SH-SY5Y (cell line): ENCODE results near the gene GABRR3.

ENCODE experiments used
- GATA2 ChIP-seq: IDR thresholded peaks from 2 replicates; pipeline ENCODE4 v1.6.1; 2011; ENCODE audit warnings: mild to moderate bottlenecking, low read depth, low read length
- GATA3 ChIP-seq: IDR thresholded peaks from 2 replicates; pipeline ENCODE4 v1.6.1; 2011; ENCODE audit warnings: low read depth, mild to moderate bottlenecking, low read length, moderate library complexity

DNA sequence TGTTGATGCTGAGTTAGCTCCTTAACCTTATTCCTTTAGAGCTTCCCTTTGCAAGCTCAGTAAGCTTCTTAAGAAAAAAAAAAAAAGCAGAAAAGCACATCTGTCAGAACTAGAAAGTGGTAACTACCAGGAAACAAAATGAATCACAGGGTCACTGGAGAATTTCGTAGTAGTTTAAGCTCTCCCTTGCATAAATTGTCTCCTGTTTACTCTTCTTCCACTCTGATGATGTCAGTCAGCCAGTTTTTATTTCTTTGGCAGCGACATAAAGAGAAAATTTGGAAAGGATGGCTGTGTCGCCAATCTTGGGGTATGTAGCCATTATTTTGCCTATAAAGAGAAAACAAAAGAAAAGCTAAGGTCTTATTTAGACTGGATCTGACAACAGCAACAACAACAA lies 3.2 kb upstream of the GABRR3 start:
- TF ChIP-seq GATA3 (no peak), GATA2 (no peak)
